Loucy (cell line): ENCODE data around the gene WWOX.

Experiments
- CTCF ChIP-seq: fragments of 200-600 bp; sonication (generic); conservative IDR thresholded peaks from 2 replicates; pipeline ENCODE4 v1.5.1; 2014; ENCODE audit warnings: mild to moderate bottlenecking, antibody characterized with exemption, low read length
- EZH2phosphoT487 ChIP-seq: fragments of 200-600 bp; IDR thresholded peaks from 2 replicates; pipeline ENCODE4 v1.6.1; 2018; ENCODE audit warnings: antibody characterized with exemption, mild to moderate bottlenecking, moderate library complexity, borderline replicate concordance

GRCh38 chr16:78755751-78756661 lies 656.6 kb downstream of the WWOX start:
- TF ChIP-seq CTCF = no peak
- TF ChIP-seq EZH2phosphoT487 = no peak
